Glutamatergic neuron (in vitro differentiated cells): ENCODE results near the gene VSX2. TPM values are rescaled to one million over a fixed set of nuclear protein-coding genes. Genes with fewer than 3 reads are reported as not detected.

Source experiments
- DNase-seq: peaks from one replicate; pipeline ENCODE4 v3.0.0; 2022
- H3K27ac Mint-ChIP-seq: one replicate; pipeline ENCODE4 v1.8.0; 2020; ENCODE audit warnings: mild to moderate bottlenecking, mixed read lengths, inconsistent platforms; ENCODE audit not compliant: unreplicated experiment
- H3K27me3 Mint-ChIP-seq: one replicate; pipeline ENCODE4 v1.8.0; 2020; ENCODE audit warnings: mild to moderate bottlenecking, moderate library complexity, mixed read lengths, inconsistent platforms; ENCODE audit not compliant: unreplicated experiment
- H3K36me3 Mint-ChIP-seq: one replicate; pipeline ENCODE4 v1.8.0; 2020; ENCODE audit warnings: mild to moderate bottlenecking, mixed read lengths, inconsistent platforms; ENCODE audit not compliant: unreplicated experiment
- H3K4me1 Mint-ChIP-seq: one replicate; pipeline ENCODE4 v1.8.0; 2020; ENCODE audit warnings: mild to moderate bottlenecking, low read depth, mixed read lengths, inconsistent platforms; ENCODE audit not compliant: unreplicated experiment
- H3K4me3 Mint-ChIP-seq: one replicate; pipeline ENCODE4 v1.8.0; 2020; ENCODE audit warnings: mild to moderate bottlenecking, mixed read lengths, inconsistent platforms; ENCODE audit not compliant: unreplicated experiment
- H3K9me3 Mint-ChIP-seq: one replicate; pipeline ENCODE4 v1.8.0; 2020; ENCODE audit warnings: mild to moderate bottlenecking, moderate library complexity, mixed read lengths, inconsistent platforms; ENCODE audit not compliant: unreplicated experiment
- total RNA-seq: library from RNA; stranded (reverse); fragmentation: NEBNext Ultra II Directional; extraction: Animal tissue kit (Norgen Biotek cat#: 25700); gene quantifications from one replicate; pipeline ENCODE4 v1.2.1, GENCODE V29; 2021; ENCODE audit not compliant: unreplicated experiment
- TF ChIP-seq, protein P1 (sequence below): fragments of 200-600 bp; sonication (generic); IDR thresholded peaks from one replicate; pipeline ENCODE4 v1.5.0; 2021; ENCODE audit not compliant: partially characterized antibody, unreplicated experiment

Gene VSX2
- total RNA-seq, 1 donor from 2014 or later, result not detected

DNA sequence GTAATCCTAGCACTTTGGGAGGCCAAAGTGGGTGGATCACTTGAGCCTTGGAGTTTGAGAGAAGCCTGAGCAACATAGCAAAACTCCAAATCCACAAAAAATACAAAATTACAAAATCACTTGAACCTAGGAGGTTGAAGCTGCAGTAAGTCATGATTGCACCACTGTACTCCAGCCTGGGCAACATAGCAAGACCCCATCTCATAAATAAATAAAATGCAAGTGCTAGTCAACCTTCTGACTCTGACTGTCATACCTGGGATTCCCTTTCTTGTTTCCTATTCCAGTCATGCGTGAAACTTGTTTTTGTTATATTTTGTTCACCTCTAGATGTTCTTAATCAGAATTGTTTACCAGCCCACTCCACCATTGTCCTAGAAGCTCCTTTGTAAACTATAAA lies 32.1 kb downstream of the VSX2 start:
- Mint-ChIP-seq H3K4me1 (peaks cover 3% of the 10 kb centered on the region), H3K9me3 (peaks cover 5% of the 10 kb centered on the region), H3K27ac (no peak overlapping the region), H3K36me3 (no peaks in the 10 kb centered on the region), H3K4me3 (no peak overlapping the region), H3K27me3 (peaks cover 18% of the 10 kb centered on the region)
- TF ChIP-seq, protein P1, sequence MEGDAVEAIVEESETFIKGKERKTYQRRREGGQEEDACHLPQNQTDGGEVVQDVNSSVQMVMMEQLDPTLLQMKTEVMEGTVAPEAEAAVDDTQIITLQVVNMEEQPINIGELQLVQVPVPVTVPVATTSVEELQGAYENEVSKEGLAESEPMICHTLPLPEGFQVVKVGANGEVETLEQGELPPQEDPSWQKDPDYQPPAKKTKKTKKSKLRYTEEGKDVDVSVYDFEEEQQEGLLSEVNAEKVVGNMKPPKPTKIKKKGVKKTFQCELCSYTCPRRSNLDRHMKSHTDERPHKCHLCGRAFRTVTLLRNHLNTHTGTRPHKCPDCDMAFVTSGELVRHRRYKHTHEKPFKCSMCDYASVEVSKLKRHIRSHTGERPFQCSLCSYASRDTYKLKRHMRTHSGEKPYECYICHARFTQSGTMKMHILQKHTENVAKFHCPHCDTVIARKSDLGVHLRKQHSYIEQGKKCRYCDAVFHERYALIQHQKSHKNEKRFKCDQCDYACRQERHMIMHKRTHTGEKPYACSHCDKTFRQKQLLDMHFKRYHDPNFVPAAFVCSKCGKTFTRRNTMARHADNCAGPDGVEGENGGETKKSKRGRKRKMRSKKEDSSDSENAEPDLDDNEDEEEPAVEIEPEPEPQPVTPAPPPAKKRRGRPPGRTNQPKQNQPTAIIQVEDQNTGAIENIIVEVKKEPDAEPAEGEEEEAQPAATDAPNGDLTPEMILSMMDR, result no peak
- no peak for DNase-seq

DNA sequence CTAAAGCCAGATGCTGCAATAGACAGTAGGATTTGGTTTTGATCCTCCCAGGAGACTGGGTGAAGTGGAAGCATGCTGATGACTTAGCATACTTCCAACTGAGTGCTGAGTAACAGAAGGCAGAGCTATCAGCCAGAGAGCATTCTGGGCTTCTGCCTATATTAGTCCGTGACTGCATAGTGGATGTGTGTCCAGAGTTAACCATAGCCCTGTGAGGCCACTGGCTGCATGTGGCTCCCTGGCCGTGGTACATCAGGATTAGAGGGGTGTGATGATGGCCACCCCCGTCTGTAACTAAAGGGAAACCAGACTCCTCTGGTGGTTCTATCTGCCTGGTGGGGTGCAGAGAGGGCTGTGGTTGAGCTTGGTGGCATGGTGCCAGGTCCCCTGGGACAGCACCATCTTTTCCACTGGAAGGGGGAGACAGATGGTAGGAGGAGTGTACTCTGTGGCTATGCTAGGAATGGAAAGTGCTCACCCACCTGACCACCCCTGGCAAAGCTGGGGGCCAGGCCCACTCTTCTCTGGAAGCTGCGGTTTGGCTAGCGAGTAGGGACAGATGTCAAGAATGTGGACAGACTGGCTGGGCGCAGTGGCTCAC lies 36.1 kb downstream of the VSX2 start:
- Mint-ChIP-seq H3K4me3 (no peak overlapping the region), H3K9me3 (peaks cover 10% of the 10 kb centered on the region), H3K4me1 (peaks cover 3% of the 10 kb centered on the region), H3K27me3 (peaks cover 13% of the 10 kb centered on the region), H3K36me3 (peaks cover 13% of the 10 kb centered on the region), H3K27ac (no peak overlapping the region)
- no peak for DNase-seq
- TF ChIP-seq, protein P1, result no peak

DNA sequence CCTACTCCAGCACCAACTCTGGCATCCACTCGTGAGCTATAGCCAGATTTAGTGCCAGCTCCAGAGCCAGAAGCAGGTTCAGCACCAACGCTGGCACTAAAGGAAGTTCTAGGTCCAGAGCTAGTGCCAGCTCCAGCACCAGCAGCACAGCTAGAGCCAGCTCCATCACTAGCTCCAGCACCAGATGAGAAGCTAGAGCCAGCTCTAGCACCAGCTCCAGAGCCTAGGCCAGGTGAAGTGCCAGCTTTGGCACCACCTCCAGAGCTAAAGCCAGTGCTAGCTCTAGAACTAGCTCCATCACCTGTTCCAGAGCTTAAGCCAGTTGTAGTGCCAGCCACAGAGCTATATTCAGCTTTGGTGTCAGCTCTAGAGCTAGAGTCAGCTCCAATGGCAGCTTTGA lies 38.8 kb downstream of the VSX2 start:
- Mint-ChIP-seq H3K36me3 (peaks cover 27% of the 10 kb centered on the region), H3K4me1 (peaks cover 3% of the 10 kb centered on the region), H3K4me3 (no peak overlapping the region), H3K27me3 (peaks cover 11% of the 10 kb centered on the region), H3K27ac (no peak overlapping the region), H3K9me3 (peaks cover 10% of the 10 kb centered on the region)
- TF ChIP-seq, protein P1, result no peak
- DNase-seq, result no peak

DNA sequence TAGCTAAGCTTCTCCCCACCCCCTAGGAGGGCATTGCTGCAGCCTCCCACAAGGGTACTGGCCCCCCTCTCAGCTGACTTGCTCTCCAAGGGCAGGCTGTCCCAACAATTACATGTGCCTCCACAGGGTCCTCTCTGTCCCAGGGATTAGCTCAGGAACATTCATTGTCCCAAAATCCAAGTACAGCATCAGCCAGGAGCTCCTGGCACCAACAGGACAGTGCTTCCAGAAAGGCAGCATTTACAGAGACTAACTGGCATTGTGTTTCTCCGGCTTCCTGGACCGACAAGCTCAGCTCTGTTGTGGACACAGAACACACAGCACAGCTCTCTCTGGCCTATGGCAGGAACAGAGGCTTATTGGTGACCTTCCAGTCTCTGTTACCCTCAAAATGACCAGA lies 41.8 kb downstream of the VSX2 start:
- TF ChIP-seq, protein P1, result no peak
- no peak overlapping the region for H3K4me3 Mint-ChIP-seq
- H3K27ac Mint-ChIP-seq, result no peak overlapping the region
- no peaks in the 10 kb centered on the region for H3K4me1 Mint-ChIP-seq
- peaks cover 8% of the 10 kb centered on the region for H3K27me3 Mint-ChIP-seq
- H3K9me3 Mint-ChIP-seq, result peaks cover 4% of the 10 kb centered on the region
- H3K36me3 Mint-ChIP-seq, result peaks cover 27% of the 10 kb centered on the region
- DNase-seq, result no peak

DNA sequence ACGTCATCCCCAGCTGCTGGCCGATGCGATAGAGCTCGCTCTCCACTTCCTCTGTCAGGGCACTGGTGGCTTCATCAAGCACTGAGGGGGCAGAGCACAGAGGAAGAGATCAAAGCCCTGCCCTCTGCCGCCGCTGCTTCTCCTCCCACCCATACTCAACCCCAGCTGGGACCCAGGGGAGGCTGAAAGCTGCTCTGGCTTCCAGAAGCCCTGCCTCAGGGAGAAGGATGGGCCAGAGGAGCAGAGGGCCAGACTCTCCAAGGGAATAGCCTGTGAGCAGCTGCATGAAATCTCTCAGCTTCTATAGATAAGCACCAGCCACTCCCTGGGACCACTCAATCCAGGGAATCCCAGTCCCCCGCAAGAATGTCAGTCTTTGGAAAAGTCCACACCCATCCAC lies 47.5 kb downstream of the VSX2 start:
- H3K36me3 Mint-ChIP-seq, result peaks cover 3% of the 10 kb centered on the region
- H3K4me3 Mint-ChIP-seq, result no peak overlapping the region
- peaks cover 4% of the 10 kb centered on the region for H3K9me3 Mint-ChIP-seq
- DNase-seq, result no peak
- H3K27ac Mint-ChIP-seq, result no peak overlapping the region
- peaks cover 1% of the 10 kb centered on the region for H3K27me3 Mint-ChIP-seq
- H3K4me1 Mint-ChIP-seq, result no peaks in the 10 kb centered on the region
- TF ChIP-seq, protein P1, result no peak
